K562 (cell line): ENCODE data around the gene OPRD1. TPM values are rescaled to one million over a fixed set of nuclear protein-coding genes. Genes with fewer than 3 reads are reported as not detected.
A peak's percentile ranks its signal among the peaks of the same experiment; 100 is the strongest.

Experiments used
- CAMTA2 ChIP-seq: fragments of 250-450 bp; sonication (Bioruptor Pico); conservative IDR thresholded peaks from 2 replicates; pipeline ENCODE4 v1.5.1; 2022
- CHD4 ChIP-seq: fragments of 200-600 bp; sonication (generic); IDR thresholded peaks from 3 replicates; pipeline ENCODE4 v1.6.1; 2012; ENCODE audit warnings: low read depth, mild to moderate bottlenecking, mixed read lengths, low read length, inconsistent platforms; ENCODE audit not compliant: insufficient read depth, insufficient replicate concordance, poor library complexity, severe bottlenecking
- CREM ChIP-seq: IDR thresholded peaks from 2 replicates; pipeline ENCODE4 v1.6.1; 2014; ENCODE audit warnings: antibody characterized with exemption, low read depth
- CSDE1 ChIP-seq, 2 experiments: fragments of 450-650 bp; IDR thresholded peaks; 2 replicates each; pipeline ENCODE4 v1.6.1; 2016; ENCODE audit warnings: mild to moderate bottlenecking in 1 of 2
- ETV5 ChIP-seq: sonication (generic); formaldehyde crosslinking; IDR thresholded peaks from 2 replicates; pipeline ENCODE4 v1.4.0; 2020; ENCODE audit warnings: low read depth, mild to moderate bottlenecking, missing genetic modification reagents
- EWSR1 ChIP-seq: fragments of 450-650 bp; IDR thresholded peaks from 2 replicates; pipeline ENCODE4 v1.6.1; 2018; ENCODE audit warnings: borderline replicate concordance, mild to moderate bottlenecking, low read depth, moderate library complexity; ENCODE audit not compliant: partially characterized antibody
- KDM5B ChIP-seq: fragments of 200-600 bp; sonication (generic); IDR thresholded peaks from 2 replicates; pipeline ENCODE4 v1.6.1; 2012; ENCODE audit warnings: low read depth, mild to moderate bottlenecking, moderate library complexity, low read length, control low read depth, inconsistent platforms; ENCODE audit not compliant: insufficient replicate concordance
- MIER1 ChIP-seq: fragments of 450-650 bp; IDR thresholded peaks from 2 replicates; pipeline ENCODE4 v1.6.1; 2016; ENCODE audit warnings: antibody characterized with exemption, mild to moderate bottlenecking, low read depth
- OTX1 ChIP-seq: fragments of 450-650 bp; formaldehyde crosslinking; IDR thresholded peaks from 2 replicates; pipeline ENCODE4 v1.4.0; 2022; ENCODE audit warnings: mild to moderate bottlenecking
- PHF8 ChIP-seq: fragments of 200-600 bp; sonication (generic); IDR thresholded peaks from 2 replicates; pipeline ENCODE4 v1.6.1; 2012; ENCODE audit warnings: mixed run types, mild to moderate bottlenecking, inconsistent platforms, low read length, moderate library complexity, borderline replicate concordance
- POLR2A ChIP-seq: fragments of 450-650 bp; conservative IDR thresholded peaks from 2 replicates; pipeline ENCODE4 v1.6.1; 2016
- TBP ChIP-seq: optimal IDR thresholded peaks from 2 replicates; pipeline ENCODE3; 2011; ENCODE audit warnings: low read depth, low read length, improper control_type of control experiment
- TFAP4 ChIP-seq: sonication (generic); formaldehyde crosslinking; IDR thresholded peaks from 2 replicates; pipeline ENCODE4 v1.8.0; 2022; ENCODE audit warnings: missing genetic modification reagents, mild to moderate bottlenecking, moderate library complexity, borderline replicate concordance
- THRAP3 ChIP-seq: fragments of 450-650 bp; IDR thresholded peaks from 2 replicates; pipeline ENCODE4 v1.6.1; 2016; ENCODE audit warnings: mild to moderate bottlenecking, inconsistent platforms, borderline replicate concordance
- ZBTB26 ChIP-seq: fragments of 450-650 bp; formaldehyde crosslinking; IDR thresholded peaks from 2 replicates; pipeline ENCODE4 v1.4.0; 2022; ENCODE audit warnings: missing genetic modification characterization
- ZBTB49 ChIP-seq: sonication (generic); formaldehyde crosslinking; IDR thresholded peaks from 2 replicates; pipeline ENCODE4 v1.8.0; 2022; ENCODE audit warnings: missing genetic modification reagents, mild to moderate bottlenecking, borderline replicate concordance
- ZBTB5 ChIP-seq: fragments of 450-650 bp; IDR thresholded peaks from 2 replicates; pipeline ENCODE4 v1.6.1; 2017; ENCODE audit warnings: antibody characterized with exemption
- ZNF436 ChIP-seq: fragments of 250-450, 450-650 bp; sonication (Bioruptor Pico); formaldehyde crosslinking; IDR thresholded peaks from 2 replicates; pipeline ENCODE4 v1.7.0; 2020; ENCODE audit warnings: mild to moderate bottlenecking
- ZNF445 ChIP-seq: fragments of 250-450 bp; sonication (Bioruptor Pico); IDR thresholded peaks from 2 replicates; pipeline ENCODE4 v1.4.0; 2020; ENCODE audit warnings: low read depth, mild to moderate bottlenecking, moderate library complexity
- ZNF583 ChIP-seq: fragments of 250-450 bp; sonication (Bioruptor Pico); IDR thresholded peaks from 2 replicates; pipeline ENCODE4 v1.4.0; 2020
- ZNF668 ChIP-seq: fragments of 250-450 bp; sonication (Bioruptor Pico); IDR thresholded peaks from 2 replicates; pipeline ENCODE4 v1.8.0; 2022; ENCODE audit warnings: mild to moderate bottlenecking, inconsistent platforms
- ZNF766 ChIP-seq: fragments of 200-800 bp; sonication (Bioruptor generic); conservative IDR thresholded peaks from 2 replicates; pipeline ENCODE4 v1.6.1; 2016; ENCODE audit warnings: missing genetic modification characterization, missing compliant biosample characterization
- polyA plus RNA-seq, 8 experiments: library from polyadenylated mRNA; depleted of rRNA in 4 of 8; stranded (reverse) in 5 of 8; unstranded in 3 of 8; fragments of >200 nt; fragmentation: Nextera tagmentation in 2 of 8; fragmentation: Illumina TruSeq in 1 of 8; extraction: Ambion mirVana in 2 of 8; extraction: Trizol in 1 of 8; gene quantifications; 2 replicates each; pipeline versions ENCODE4 v1.2.1 to v1.2.3, GENCODE V29; 2011 to 2014; ENCODE audit warnings: inconsistent platforms in 1 of 8, missing spikeins in 1 of 8
- total RNA-seq, 7 experiments: library from RNA; depleted of rRNA in 6 of 7; stranded (reverse); fragments of >200 nt in 6 of 7; fragmentation: Illumina TruSeq in 2 of 7; extraction: Trizol in 2 of 7; gene quantifications; 2 replicates each; pipeline versions ENCODE4 v1.2.1 to v1.2.3, GENCODE V29; 2011 to 2021; ENCODE audit warnings: low replicate concordance in 1 of 7

Gene OPRD1
- total and polyA plus RNA-seq, 9 of the 15 experiments (the other 6 are each of a cell fraction or from before 2014, with no cell fraction given): under 0.01 to 0.03 (median under 0.01) TPM; not detected in 6

GRCh38 chr1:28883242-28883616 is 71.3 kb downstream of the OPRD1 start (continued):
- no peak for TF ChIP-seq CAMTA2
- TF ChIP-seq ZNF766 (CRISPR knock-in tag): no peak
- no peak for TF ChIP-seq ZBTB5
- peak; percentile 47; the same call in 1 of the 2 replicates for TF ChIP-seq MIER1
- TF ChIP-seq ZBTB26 (CRISPR knock-in tag): peak; percentile 86; the same call in 1 of the 2 replicates
- 0 out of 2 replicates have a peak, but pooled peaks have one; percentile 10 for TF ChIP-seq OTX1
- no peak for TF ChIP-seq PHF8
- peak; percentile 86 for TF ChIP-seq CHD4
- peak; percentile 99 for TF ChIP-seq ZNF436 (CRISPR knock-in tag)
- TF ChIP-seq POLR2A: no peak
- TF ChIP-seq ZNF668: peak; percentile 61; the same call in 1 of the 2 replicates
- no peak for TF ChIP-seq ZNF445 (CRISPR knock-in tag)
- 0 out of 2 replicates have a peak, but pooled peaks have one; percentile 45 for TF ChIP-seq ZNF583 (CRISPR knock-in tag)
- peak; percentile 2 for TF ChIP-seq KDM5B
- TF ChIP-seq EWSR1: no peak
- TF ChIP-seq CSDE1 (IDR thresholded peaks at IDR 0.05): peak in 1 of 2 experiments; percentile 60; a peak in 1 of 4 replicates
- TF ChIP-seq ZBTB49 (CRISPR knock-in tag): 0 out of 2 replicates have a peak, but pooled peaks have one; percentile 41
- no peak for TF ChIP-seq ETV5
- peak; percentile 18 for TF ChIP-seq TBP
- TF ChIP-seq TFAP4 (CRISPR knock-in tag): no peak
- peak; percentile 69; the same call in 1 of the 2 replicates for TF ChIP-seq THRAP3
- no peak for TF ChIP-seq CREM
